HG03175 (cell line): ENCODE results near the gene KRTAP4-5.
"Not testable (repeated sequence)": the region's sequence is repeated elsewhere in the genome, so short reads cannot be mapped to it uniquely, and the experiment has no call there.

Experiments
- ATAC-seq: cut with Tn5 transposase; IDR thresholded peaks from one replicate; pipeline ENCODE4 v1.9.1; 2021; ENCODE audit warnings: mild to moderate bottlenecking, moderate library complexity; ENCODE audit not compliant: unreplicated experiment

Gene KRTAP4-5

GRCh38 chr17:41149652-41149985, at the start of gene KRTAP4-5:
Gene KRTAP4-5, minus strand, starts transcription at chr17:41149825. Its CDS starts 58 bp downstream, at chr17:41149767.
- ATAC-seq, result no peak

- ATAC-seq, result no peak
These were observed 46.4 kb upstream of the KRTAP4-5 start for GRCh38 chr17:41196068-41196467.

GRCh38 chr17:41190328-41190727, 40.7 kb upstream of the KRTAP4-5 start:
- ATAC-seq, result no peak

GRCh38 chr17:41189837-41190318, 40.3 kb upstream of the KRTAP4-5 start, which contains the start of gene KRTAP9-1:
Gene KRTAP9-1, plus strand, starts transcription at chr17:41189887. Its CDS starts 0 bp downstream, at chr17:41189887.
- ATAC-seq, result not testable (repeated sequence)

GRCh38 chr17:41186872-41187271, 37.2 kb upstream of the KRTAP4-5 start:
- no peak for ATAC-seq

GRCh38 chr17:41185001-41185400, 35.4 kb upstream of the KRTAP4-5 start:
- ATAC-seq, result no peak

GRCh38 chr17:41184480-41184961, 34.9 kb upstream of the KRTAP4-5 start, which contains the start of gene KRTAP4-1:
Gene KRTAP4-1, minus strand, starts transcription at chr17:41184911. Its CDS starts 57 bp downstream, at chr17:41184854.
- ATAC-seq, result no peak

GRCh38 chr17:41178843-41179616, 29.4 kb upstream of the KRTAP4-5 start:
- no peak for ATAC-seq

- ATAC-seq, result no peak
These were observed 28.7 kb upstream of the KRTAP4-5 start for GRCh38 chr17:41178341-41178740.

- no peak for ATAC-seq
These were observed 28.2 kb upstream of the KRTAP4-5 start, which contains the start of gene KRTAP4-2 for GRCh38 chr17:41177727-41178271. Gene KRTAP4-2, minus strand, starts transcription at chr17:41178221. Its CDS starts 57 bp downstream, at chr17:41178164.

- peak; percentile 50 for ATAC-seq
These were observed 27.2 kb upstream of the KRTAP4-5 start for GRCh38 chr17:41176744-41177387.

GRCh38 chr17:41171886-41172285, 22.3 kb upstream of the KRTAP4-5 start:
- no peak for ATAC-seq

GRCh38 chr17:41168121-41168520, 18.5 kb upstream of the KRTAP4-5 start, which contains the start of gene KRTAP4-3:
Gene KRTAP4-3, minus strand, starts transcription at chr17:41168221. Its CDS starts 49 bp downstream, at chr17:41168172.
- no peak for ATAC-seq

- no peak for ATAC-seq
These were observed 17.9 kb upstream of the KRTAP4-5 start for GRCh38 chr17:41167561-41167960.

GRCh38 chr17:41163828-41164227, 14.2 kb upstream of the KRTAP4-5 start:
- ATAC-seq, result no peak

- no peak for ATAC-seq
These were observed 11.0 kb upstream of the KRTAP4-5 start, which contains the start of gene KRTAP4-4 for GRCh38 chr17:41160648-41161047. Gene KRTAP4-4, minus strand, starts transcription at chr17:41160748. Its CDS starts 57 bp downstream, at chr17:41160691.

- ATAC-seq, result not testable (repeated sequence)
These were observed 10.6 kb upstream of the KRTAP4-5 start for GRCh38 chr17:41160190-41160589.

- no peak for ATAC-seq
These were observed 4.2 kb upstream of the KRTAP4-5 start for GRCh38 chr17:41153856-41154255.

- ATAC-seq, result no peak
These were observed 1.9 kb upstream of the KRTAP4-5 start for GRCh38 chr17:41151525-41151924.

- no peak for ATAC-seq
These were observed 401 bp upstream of the KRTAP4-5 start for GRCh38 chr17:41150026-41150425.
